Tibial nerve (tissue), 4 donors: ENCODE results near the gene ANP32E.
A peak's percentile ranks its signal among the peaks of the same experiment; 100 is the strongest.

Experiments used
- EP300 ChIP-seq, 2 donors: sonication (generic); formaldehyde crosslinking; IDR thresholded peaks; one replicate each; pipeline ENCODE4 v1.6.1; 2017; ENCODE audit warnings: antibody characterized with exemption in 2 of 2, mild to moderate bottlenecking in 1 of 2
- TF ChIP-seq, protein P1 (sequence below), 5 experiments: fragments of 200-600 bp in 3 of 5; fragments of 450-650 bp in 2 of 5; sonication (generic) in 3 of 5; IDR thresholded peaks; one replicate each; pipeline ENCODE4 v1.5.1; 2016 to 2019; ENCODE audit warnings: antibody characterized with exemption in 5 of 5, mild to moderate bottlenecking in 3 of 5, moderate library complexity in 2 of 5

DNA sequence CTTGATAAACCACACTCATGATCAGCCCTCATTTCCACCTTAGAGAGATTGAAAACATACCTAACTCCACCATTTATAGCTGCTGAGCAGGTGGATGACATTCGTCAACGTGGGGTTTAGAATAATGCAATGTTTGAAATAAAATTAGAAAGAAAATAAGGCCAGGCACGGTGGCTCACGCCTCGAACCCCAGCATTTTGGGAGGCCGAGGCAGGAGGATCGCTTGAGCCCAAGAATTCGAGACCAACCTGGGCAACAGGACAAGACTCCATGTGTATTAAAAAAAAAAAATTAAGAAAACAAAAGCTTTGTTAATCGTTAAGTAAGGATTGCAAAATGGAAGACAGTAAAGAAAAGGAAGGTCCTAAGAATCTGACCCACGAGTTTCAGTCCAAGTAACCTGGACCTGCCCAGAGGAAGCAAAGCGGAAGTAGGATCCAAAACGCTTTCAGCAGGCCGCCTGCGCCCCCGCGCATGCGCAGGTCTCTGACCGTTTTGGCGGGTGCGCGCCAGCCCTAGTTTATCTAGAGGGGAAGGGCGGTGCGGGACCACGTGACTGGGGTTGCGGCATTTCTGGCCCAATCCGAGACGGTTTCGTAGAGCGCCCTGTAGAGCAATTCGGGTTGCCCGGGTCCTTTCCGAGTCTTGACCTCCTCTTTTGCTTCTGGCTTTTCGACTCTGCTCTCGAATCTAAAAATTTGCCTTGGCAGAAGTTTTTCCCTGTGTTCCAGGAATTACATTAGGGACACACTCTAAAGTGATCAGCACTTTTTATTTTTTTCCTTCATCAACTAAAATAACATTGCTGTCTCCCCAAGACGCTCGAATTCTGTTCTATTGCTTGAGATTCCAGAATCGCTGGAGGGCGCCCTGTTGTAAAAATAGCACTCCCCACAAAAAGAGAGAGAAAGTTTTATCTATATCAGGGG lies 22.5 kb downstream of the ANP32E start:
- TF ChIP-seq, protein P1, sequence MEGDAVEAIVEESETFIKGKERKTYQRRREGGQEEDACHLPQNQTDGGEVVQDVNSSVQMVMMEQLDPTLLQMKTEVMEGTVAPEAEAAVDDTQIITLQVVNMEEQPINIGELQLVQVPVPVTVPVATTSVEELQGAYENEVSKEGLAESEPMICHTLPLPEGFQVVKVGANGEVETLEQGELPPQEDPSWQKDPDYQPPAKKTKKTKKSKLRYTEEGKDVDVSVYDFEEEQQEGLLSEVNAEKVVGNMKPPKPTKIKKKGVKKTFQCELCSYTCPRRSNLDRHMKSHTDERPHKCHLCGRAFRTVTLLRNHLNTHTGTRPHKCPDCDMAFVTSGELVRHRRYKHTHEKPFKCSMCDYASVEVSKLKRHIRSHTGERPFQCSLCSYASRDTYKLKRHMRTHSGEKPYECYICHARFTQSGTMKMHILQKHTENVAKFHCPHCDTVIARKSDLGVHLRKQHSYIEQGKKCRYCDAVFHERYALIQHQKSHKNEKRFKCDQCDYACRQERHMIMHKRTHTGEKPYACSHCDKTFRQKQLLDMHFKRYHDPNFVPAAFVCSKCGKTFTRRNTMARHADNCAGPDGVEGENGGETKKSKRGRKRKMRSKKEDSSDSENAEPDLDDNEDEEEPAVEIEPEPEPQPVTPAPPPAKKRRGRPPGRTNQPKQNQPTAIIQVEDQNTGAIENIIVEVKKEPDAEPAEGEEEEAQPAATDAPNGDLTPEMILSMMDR (IDR thresholded peaks at IDR 0.05): peak in 3 of 5 experiments; percentile 33 to 41 (median 35)
- TF ChIP-seq EP300 (IDR thresholded peaks at IDR 0.05): peak in 1 of 2 donors; percentile 65
